COLO668 (cell line): Measurements from ENCODE around the gene FKBP5.
"Not testable (repeated sequence)": the region's sequence is repeated elsewhere in the genome, so short reads cannot be mapped to it uniquely, and the experiment has no call there.

Experiments
- DNase-seq: peaks from one replicate; lab custom pipeline; 2025; ENCODE audit not compliant: unreplicated experiment; lab: John Stamatoyannopoulos, UW

Gene FKBP5

GRCh38 chr6:35589904-35590303, 98.8 kb downstream of the FKBP5 start:
- DNase-seq: no peak

DNA sequence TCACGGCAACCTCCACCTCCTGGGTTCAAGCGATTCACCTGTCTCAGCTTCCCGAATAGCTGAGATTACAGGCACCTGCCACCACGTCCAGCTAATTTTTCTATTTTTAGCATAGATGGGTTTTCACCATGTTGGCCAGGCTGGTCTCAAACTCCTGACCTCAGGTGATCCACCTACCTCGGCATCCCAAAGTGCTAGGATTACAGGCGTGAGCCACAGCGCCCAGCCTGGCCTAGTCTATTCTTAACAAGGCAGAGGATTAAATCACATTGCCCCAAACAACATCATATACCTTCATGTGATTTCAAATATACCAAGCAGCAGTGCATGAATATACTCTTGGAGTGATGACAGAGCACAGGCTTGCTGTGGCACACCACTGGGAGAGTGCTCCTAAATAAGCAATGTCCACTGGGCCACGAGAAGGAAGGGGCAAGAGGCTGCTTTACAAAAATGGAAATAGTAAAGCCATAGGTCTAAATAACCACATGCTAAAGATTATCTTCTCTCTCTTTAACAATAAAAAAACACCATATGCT, 99.4 kb downstream of the FKBP5 start:
- DNase-seq: no peak

DNA sequence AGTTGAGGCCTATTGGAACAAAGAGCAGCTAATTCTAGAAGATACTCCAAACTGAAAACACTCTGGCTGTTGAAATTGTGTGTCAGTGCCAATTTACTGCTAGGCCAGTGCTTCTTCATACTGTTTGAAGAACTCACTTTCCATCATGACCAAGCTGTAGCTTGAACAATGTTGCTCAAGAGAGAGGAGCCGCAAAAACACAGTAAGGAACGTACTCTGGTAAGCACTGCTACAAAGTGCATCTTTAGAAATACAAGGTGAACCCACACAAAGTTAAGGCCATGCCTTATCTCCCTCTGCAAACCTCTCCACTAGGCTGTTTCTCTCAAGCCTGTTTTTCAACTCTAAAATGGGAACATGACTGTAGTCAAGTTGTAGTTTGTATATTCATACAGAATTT, 101.5 kb downstream of the FKBP5 start:
- no peak for DNase-seq

DNA sequence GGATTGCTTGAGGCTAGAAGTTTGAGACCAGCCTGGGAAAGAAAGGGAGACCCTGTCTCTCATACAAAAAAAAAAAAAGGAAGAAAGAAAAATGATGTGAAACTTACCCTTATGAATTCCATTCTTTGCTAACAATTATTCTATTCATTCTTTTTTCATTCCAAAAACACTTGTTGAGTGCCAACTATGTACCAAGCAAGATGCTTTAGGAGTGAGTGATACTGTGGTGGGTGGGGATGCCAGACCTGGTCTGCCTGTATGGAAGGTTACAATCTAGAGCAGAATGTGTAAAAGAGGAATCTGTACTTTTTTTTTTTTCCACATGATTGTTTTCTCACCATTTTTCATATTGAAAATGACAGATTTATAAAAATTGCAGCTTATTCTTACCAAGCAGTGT, 102.2 kb downstream of the FKBP5 start:
- DNase-seq: no peak

GRCh38 chr6:35585658-35586057, 103.1 kb downstream of the FKBP5 start:
- no peak for DNase-seq

DNA sequence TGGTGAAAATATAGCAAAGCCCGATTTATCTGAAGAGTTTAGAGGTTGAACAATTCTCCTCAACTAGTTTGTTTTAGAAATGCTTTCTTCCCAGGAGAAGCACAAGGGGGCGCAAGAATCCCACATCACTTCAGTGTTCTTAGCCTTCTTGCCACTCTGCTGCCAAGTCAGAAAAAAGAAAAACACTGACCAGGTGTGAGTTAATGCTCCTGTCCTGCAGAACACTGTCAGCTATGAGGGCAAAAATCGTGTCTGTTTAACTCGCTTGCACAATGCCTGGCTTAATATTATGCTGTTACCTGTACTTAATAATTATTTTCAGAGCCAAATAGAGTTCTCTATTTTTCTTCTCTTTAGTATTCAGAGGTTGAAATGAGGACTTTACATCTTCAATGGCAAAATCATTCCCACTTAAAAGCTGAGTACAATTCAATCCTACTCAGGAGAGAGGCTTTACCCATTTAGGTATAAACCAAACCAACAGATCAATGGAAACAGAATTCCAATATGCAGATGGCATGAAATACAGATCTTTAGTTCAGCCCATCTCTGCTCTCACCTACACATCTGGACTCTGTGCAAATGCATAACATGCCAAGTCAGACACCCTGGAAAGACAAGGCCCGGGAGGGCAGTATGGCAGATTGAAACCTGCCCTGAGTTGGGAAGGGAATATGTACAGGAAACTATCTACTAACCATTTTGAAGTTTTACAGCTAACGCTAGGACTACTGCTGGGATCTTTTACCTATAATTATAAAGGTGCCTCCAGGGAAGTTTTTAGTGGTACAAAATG, 104.6 kb downstream of the FKBP5 start:
- DNase-seq: peak; percentile 42

DNA sequence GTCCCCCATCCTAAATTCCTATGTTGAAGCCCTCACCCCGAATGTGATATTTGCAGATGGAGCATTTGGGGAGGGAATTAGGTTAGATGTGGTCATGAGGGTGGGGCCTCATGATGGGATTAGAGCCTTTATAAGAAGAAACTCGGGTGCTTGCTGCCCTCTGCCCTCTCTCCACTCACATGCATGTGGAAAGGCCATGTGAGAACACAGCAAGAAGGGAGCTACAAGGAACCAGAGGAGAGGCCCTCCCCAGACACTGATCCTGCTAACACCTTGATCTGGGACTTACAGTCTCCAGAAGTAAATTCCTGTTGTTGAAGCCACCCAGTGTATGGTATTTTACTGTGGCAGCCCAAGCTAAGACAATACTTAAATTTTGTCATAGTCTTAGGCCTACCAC, 106.4 kb downstream of the FKBP5 start:
- no peak for DNase-seq

- DNase-seq: no peak
Measured at GRCh38 chr6:35581633-35582032, 107.1 kb downstream of the FKBP5 start.

DNA sequence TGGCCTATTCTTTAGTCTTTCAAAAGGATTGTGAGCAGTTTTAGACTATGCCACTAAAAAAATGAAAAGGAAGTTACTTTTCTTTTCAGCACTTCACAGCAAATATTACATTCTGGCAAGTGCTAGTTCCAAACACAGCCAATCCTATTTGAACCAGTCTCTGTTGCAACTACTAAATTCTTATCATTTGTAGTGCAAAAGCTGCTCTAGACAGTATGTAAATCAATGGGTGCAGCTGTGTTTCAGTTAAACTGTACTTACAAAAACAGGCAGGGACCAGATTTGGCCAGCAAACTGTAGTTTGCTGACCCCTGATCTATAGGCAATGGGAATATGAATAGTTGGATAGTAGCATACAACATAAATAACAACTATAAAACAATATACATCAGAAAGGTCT, 107.9 kb downstream of the FKBP5 start:
- DNase-seq: no peak

DNA sequence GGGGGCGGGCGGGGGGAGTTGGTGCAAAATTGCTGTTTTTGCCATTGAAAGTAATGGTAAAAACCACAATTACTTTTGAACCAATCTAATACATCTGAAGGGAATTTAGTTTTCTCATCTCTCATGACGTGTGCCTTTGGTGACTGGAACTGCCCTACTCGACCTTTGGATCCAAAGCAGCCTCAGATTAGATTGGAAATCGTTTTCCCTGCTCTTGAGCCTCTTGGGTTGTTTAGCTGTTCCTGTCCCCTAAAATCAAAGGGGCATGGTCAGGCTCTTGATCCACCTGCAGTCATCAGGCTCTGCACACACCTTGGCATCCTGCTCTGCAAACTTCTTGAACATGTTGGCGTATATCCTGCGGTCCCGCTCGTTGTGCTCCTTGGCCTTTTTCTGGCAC, 112.0 kb downstream of the FKBP5 start:
- no peak for DNase-seq

DNA sequence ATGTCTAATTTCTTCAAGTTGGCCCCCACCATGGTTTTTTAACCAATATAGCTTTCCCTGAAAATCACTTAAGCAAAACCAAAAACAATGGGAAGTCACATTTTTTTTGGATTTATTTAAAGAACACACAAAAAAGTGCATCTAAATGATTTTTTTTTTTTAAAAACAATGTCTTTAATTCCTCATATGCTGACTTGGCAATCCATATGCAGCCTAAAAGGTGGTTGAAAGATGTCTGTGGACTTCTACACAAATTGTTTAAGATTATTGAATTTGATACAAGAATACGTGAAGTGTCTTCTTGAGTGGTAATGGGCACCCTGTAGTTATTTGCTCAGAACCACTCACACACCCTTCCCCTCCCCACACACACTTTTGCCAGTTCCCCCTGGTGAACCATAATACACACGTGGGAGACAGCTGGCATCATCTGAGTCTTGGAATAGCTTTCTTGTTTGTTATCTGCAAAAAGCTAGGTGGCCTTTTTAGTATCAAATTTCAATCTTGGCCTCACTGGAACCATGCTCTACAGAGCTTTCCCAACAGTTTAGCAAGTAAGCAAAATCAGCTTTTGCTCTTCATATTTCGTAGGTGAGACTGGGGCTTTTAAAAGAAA, 115.1 kb downstream of the FKBP5 start:
- no peak for DNase-seq

GRCh38 chr6:35570885-35571330, 117.8 kb downstream of the FKBP5 start:
- not testable (repeated sequence) for DNase-seq

DNA sequence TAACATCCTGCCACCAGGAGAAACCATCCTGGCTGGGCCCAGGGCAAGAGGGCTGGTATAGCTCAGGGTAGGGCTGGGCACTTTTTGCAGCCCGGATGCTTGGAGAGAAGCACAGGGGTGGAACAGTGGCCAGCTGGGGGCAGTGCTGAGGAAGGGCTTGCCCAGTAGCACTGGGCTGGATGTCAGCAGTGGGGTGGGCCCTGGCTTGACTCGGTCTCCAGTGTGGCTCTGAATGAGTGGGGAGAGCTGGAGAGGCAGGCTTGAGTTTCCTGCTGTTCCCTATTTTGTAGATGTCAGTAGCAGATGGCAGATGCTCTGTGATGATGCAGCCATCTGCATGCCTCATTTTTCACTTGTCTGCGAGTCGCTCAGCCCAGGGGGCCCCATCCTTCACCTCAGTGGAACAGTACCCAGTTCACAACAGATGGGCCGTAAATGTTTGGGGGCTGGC, 119.7 kb downstream of the FKBP5 start:
- DNase-seq: no peak

DNA sequence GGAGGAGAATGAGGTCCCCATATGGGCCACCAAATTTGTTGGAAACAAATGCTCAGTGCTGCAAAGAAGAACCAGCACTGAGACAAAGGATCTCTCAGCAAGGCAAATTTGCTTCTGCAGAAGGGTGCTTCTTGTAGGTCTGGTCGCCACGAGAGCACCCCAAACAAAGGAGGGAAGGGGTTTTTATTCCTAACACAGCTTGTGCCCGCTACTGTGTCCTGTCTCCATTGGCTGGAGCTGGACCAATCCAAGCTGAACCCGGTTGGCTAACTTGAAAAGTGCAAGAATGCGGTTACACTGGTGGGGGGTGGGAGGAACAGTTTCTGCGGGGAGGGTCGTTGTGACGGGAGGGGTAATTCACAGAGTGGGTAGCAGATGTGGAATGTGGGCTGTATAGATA, 121.9 kb downstream of the FKBP5 start:
- no peak for DNase-seq

- DNase-seq: no peak
Measured at GRCh38 chr6:35564733-35565132, 124.0 kb downstream of the FKBP5 start.

GRCh38 chr6:35562060-35562459, 126.7 kb downstream of the FKBP5 start:
- no peak for DNase-seq

DNA sequence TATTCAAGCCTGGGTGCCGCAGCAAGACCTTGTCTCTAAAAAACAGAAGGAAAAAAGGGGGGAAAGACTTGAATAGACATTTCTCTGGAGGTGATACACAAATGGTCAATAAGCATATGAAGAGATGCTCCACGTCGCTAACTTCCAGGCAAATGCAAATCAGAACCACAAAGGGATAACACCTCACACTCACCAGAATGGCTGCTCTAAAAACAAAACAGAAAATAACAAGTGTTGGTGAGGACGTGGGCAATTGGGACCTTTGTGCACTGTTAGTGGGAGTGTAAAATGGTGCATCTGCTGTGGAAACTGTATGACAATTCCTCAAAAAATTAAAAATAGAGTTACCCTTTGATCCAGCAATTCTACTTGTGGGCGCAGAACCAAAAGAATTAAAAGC, 127.6 kb downstream of the FKBP5 start:
- DNase-seq: no peak

- DNase-seq: no peak
Measured at GRCh38 chr6:35558571-35558970, 130.1 kb downstream of the FKBP5 start.

DNA sequence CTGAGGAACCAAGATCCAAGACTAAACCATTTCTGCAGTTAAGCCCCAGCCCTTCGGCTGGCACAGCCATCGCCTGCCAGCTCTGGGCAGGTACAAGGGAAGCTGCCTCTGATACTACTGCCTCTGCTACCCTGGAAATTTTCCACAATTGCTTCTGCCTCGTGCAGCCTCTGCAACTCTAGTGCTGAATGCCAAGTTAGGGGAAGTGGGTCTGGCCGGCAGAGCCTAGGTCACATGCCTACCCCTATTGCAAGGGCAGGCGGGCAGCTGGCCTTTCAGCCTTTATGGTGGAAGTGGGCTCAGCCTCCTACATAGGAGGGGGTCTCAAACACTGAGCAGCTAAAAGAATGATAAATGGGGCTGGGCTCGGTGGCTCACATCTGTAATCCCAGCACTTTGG, 131.5 kb downstream of the FKBP5 start:
- no peak for DNase-seq

DNA sequence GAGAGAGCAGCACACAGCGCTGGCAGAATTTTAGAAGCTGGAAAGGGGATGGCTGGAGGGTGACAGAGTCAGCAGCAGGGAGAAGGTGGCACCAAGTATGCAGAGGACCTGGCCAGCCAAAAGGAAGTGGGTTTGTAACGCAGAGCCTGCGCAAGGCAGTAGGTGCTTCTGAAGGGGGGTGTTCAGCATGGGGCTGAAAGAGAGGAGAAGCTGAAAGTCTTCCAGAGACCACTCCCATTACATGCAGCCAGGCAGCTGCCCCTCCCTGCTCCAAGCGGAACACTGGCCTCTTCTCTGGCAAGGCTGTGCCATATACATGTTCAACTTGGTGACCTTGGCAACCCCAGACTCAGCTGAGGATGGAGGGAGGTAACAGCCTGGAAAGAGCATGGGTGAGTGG, 133.9 kb downstream of the FKBP5 start:
- DNase-seq: no peak

DNA sequence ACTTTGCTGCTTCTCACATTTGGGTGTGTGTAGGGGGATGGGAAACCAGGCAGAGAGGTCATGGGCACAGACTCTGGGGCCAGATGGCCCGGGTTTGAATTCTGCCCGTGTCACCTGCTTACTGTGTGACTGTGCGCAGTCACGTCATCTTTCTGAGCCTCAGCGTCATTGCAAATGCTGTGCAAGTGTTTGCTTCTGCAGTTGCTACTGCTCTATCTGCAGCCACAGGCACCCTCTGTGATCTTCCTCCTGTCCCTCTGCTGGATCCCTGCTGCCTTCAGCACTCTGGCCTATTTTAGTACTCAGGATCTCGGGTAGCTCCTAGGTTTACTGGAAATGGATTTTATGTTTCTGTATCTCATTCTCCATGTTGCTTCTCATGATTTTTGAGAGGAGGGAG, 135.4 kb downstream of the FKBP5 start:
- DNase-seq: no peak

- DNase-seq: peak; percentile 10
Measured at GRCh38 chr6:35552285-35552917, 136.3 kb downstream of the FKBP5 start.
